ENCODE results near the gene SNTG2.

Gene SNTG2

DNA sequence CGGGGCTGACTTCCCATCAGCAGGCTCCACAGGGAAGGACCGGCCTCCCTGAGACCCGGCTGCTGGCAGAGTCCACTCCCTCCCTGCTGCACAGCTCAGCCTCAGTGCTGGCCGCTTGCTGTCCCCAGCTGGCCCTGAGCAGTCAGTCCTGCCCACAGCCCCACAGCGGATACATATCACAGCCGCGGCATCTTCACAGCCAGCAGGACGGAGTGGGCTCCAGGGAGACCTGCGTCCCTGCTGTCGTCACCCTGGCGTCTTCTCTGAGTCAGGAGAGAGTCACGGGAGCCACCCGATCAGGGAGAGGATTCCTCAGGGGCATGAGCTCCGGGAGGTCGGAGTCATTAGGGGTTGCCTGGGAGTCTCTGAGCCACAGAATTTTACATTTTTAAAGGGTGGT is 13.1 kb upstream of the SNTG2 start:
- no peak overlapping the region for H3K4me3 Mint-ChIP-seq
- H3K27ac Mint-ChIP-seq, result no peak overlapping the region
- no peaks in the 10 kb centered on the region for H3K27me3 Mint-ChIP-seq (ENCODE audit: low read depth)
- no peaks in the 10 kb centered on the region for H3K4me1 Mint-ChIP-seq (ENCODE audit: low read depth)
- DNase-seq (ENCODE audit: low spot score), result no peak
- H3K36me3 Mint-ChIP-seq (ENCODE audit: low read depth), result no peaks in the 10 kb centered on the region
- H3K9me3 Mint-ChIP-seq, result no peaks in the 10 kb centered on the region

- Mint-ChIP-seq H3K36me3 (ENCODE audit: low read depth) (no peaks in the 10 kb centered on the region), H3K4me1 (ENCODE audit: low read depth) (no peaks in the 10 kb centered on the region), H3K4me3 (no peak overlapping the region), H3K9me3 (no peaks in the 10 kb centered on the region), H3K27ac (no peak overlapping the region), H3K27me3 (ENCODE audit: low read depth) (no peaks in the 10 kb centered on the region)
- DNase-seq (ENCODE audit: low spot score), result no peak
Measured at GRCh38 chr2:938181-939005, 12.3 kb upstream of the SNTG2 start.

- Mint-ChIP-seq H3K9me3 (peaks cover 8% of the 10 kb centered on the region), H3K4me1 (ENCODE audit: low read depth) (no peaks in the 10 kb centered on the region), H3K27ac (no peak overlapping the region), H3K27me3 (ENCODE audit: low read depth) (peaks cover 5% of the 10 kb centered on the region), H3K4me3 (no peak overlapping the region), H3K36me3 (ENCODE audit: low read depth) (no peaks in the 10 kb centered on the region)
- DNase-seq (ENCODE audit: low spot score), result no peak
Measured at GRCh38 chr2:939936-940601, 10.6 kb upstream of the SNTG2 start.

DNA sequence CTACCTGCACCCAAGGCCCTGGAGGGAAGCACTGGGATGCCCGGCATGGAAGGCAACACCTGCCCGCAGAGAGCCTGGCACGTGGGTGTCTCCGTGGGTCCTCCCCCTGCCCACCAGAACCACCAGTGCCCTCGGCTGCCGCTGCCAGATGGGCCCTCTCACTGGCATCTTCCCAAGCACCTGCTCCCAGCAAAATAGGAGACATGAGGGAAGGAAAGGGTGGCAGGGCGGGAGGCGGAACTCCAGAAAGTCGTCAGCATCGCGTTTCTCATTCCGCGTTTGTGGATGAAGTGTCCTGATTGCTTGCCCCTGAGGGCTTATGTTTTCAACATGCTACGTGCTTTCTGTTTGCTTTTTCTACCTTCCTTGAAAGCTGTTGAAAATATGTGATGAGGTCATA is 8.8 kb upstream of the SNTG2 start:
- Mint-ChIP-seq H3K36me3 (ENCODE audit: low read depth) (no peaks in the 10 kb centered on the region), H3K4me3 (no peak overlapping the region), H3K4me1 (ENCODE audit: low read depth) (peaks cover 7% of the 10 kb centered on the region), H3K27me3 (ENCODE audit: low read depth) (peaks cover 8% of the 10 kb centered on the region), H3K9me3 (peaks cover 8% of the 10 kb centered on the region), H3K27ac (no peak overlapping the region)
- no peak for DNase-seq (ENCODE audit: low spot score)

DNA sequence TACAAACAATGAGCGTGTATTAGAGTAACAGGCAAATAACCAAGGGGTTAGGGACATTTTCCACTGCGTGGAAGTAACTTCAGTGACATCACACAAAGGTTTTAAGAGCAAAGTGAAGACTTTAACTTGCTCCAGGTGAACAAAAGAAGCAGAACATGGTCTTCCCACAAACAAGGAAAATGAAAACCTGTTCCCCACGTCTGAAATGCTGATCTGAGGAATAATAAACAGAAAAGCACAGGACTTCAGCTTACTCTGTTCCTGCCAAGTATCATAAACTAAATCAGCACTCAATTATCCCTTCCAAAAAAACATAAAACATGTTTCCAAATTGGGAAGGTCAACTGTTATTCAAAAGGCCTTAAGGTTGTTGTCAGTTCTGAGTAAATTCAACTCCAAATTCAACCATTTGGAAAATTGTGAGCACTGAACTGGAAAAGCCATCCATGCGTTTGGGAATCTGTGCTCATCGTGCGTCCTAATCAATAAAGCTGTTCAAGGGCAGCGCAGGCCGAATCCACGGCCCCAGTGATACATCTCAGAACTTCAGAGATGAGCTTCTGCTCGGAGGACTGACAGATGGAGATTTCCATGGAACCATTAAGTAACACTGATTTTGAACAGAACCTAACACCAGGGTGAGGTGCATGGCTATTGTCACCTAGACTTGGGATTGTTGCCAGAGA is 7.7 kb upstream of the SNTG2 start:
- no peak overlapping the region for H3K4me3 Mint-ChIP-seq
- no peaks in the 10 kb centered on the region for H3K36me3 Mint-ChIP-seq (ENCODE audit: low read depth)
- H3K27ac Mint-ChIP-seq, result no peak overlapping the region
- H3K4me1 Mint-ChIP-seq (ENCODE audit: low read depth), result peaks cover 7% of the 10 kb centered on the region
- DNase-seq (ENCODE audit: low spot score), result no peak
- peaks cover 9% of the 10 kb centered on the region for H3K27me3 Mint-ChIP-seq (ENCODE audit: low read depth)
- peaks cover 8% of the 10 kb centered on the region for H3K9me3 Mint-ChIP-seq

DNA sequence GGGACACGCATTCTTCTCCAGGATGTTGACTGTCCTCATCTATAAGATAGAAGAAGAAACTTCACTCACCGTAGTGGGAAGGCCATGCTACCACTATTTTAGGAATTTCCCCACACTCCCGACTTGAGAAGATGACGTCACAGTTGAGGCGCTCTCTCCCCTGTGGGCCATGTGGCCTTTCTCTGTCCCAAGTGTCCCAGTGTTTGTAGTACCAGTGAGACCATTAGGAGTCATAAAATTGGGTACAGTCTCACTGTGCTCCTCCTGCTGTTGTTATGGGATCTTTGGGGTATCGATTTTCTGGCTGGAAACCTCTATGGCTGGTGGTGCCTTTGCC is 7.2 kb upstream of the SNTG2 start:
- H3K27ac Mint-ChIP-seq, result no peak overlapping the region
- no peak for DNase-seq (ENCODE audit: low spot score)
- H3K4me3 Mint-ChIP-seq, result no peak overlapping the region
- peaks cover 8% of the 10 kb centered on the region for H3K9me3 Mint-ChIP-seq
- H3K4me1 Mint-ChIP-seq (ENCODE audit: low read depth), result peaks cover 7% of the 10 kb centered on the region
- peaks cover 12% of the 10 kb centered on the region for H3K27me3 Mint-ChIP-seq (ENCODE audit: low read depth)
- no peaks in the 10 kb centered on the region for H3K36me3 Mint-ChIP-seq (ENCODE audit: low read depth)

GRCh38 chr2:943821-944220 is 6.8 kb upstream of the SNTG2 start:
- peaks cover 7% of the 10 kb centered on the region for H3K4me1 Mint-ChIP-seq (ENCODE audit: low read depth)
- H3K27me3 Mint-ChIP-seq (ENCODE audit: low read depth), result peaks cover 15% of the 10 kb centered on the region
- H3K27ac Mint-ChIP-seq, result no peak overlapping the region
- no peak for DNase-seq (ENCODE audit: low spot score)
- peaks cover 8% of the 10 kb centered on the region for H3K9me3 Mint-ChIP-seq
- H3K4me3 Mint-ChIP-seq, result no peak overlapping the region
- no peaks in the 10 kb centered on the region for H3K36me3 Mint-ChIP-seq (ENCODE audit: low read depth)

- peaks cover 8% of the 10 kb centered on the region for H3K9me3 Mint-ChIP-seq
- H3K27me3 Mint-ChIP-seq (ENCODE audit: low read depth), result peaks cover 23% of the 10 kb centered on the region
- no peak overlapping the region for H3K27ac Mint-ChIP-seq
- no peaks in the 10 kb centered on the region for H3K36me3 Mint-ChIP-seq (ENCODE audit: low read depth)
- H3K4me3 Mint-ChIP-seq, result no peak overlapping the region
- peaks cover 12% of the 10 kb centered on the region for H3K4me1 Mint-ChIP-seq (ENCODE audit: low read depth)
- no peak for DNase-seq (ENCODE audit: low spot score)
Measured at GRCh38 chr2:944693-945092, 6.0 kb upstream of the SNTG2 start.

- Mint-ChIP-seq H3K4me3 (no peak overlapping the region), H3K27ac (no peak overlapping the region), H3K4me1 (ENCODE audit: low read depth) (peaks cover 12% of the 10 kb centered on the region), H3K9me3 (peaks cover 8% of the 10 kb centered on the region), H3K27me3 (ENCODE audit: low read depth) (peaks cover 26% of the 10 kb centered on the region), H3K36me3 (ENCODE audit: low read depth) (no peaks in the 10 kb centered on the region)
- no peak for DNase-seq (ENCODE audit: low spot score)
Measured at GRCh38 chr2:945104-945503, 5.5 kb upstream of the SNTG2 start.

DNA sequence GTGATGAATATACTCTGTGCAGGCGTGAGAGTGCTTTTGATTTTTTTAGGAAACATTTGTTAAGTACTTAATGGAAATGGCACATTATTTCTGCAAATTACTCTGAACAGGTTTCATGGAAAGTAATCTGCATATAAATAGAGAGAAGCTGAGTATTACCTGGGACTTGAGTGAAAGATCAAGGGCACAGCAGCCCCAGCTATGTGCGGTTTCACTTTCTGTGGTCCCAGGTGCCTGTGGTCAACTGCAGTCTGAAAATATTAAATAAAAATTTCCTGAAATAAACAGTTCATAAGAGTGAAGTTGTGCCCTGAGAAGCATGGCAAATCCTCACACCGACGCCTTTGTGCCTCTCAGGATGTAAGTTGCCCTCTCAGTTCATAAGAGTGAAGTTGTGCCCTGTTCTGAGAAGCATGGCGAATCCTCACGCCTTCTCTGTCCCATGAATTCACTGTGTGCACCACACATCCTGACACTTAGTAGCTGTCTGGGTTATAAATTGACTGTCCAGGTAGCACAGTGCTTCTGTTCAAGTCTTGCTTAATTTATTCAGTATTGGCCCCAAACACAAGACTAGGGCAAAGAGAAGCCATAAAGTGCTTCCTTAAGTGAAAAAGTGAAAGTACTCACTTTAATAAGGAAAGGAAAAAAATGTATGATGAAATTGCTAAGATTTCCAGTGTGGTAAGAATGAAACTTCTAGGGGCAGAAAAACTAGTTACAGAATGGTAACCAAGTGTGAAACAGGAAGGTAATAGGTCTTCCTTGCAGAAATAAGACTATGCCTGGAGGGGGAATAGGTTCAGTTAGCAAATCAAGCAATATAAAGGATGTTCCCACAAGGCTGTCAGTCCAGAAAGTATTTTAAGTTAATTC is 4.3 kb upstream of the SNTG2 start:
- Mint-ChIP-seq H3K36me3 (ENCODE audit: low read depth) (no peaks in the 10 kb centered on the region), H3K9me3 (peaks cover 8% of the 10 kb centered on the region), H3K4me1 (ENCODE audit: low read depth) (peaks cover 12% of the 10 kb centered on the region), H3K27ac (no peak overlapping the region), H3K4me3 (peak overlapping the region; percentile 45), H3K27me3 (ENCODE audit: low read depth) (peaks cover 30% of the 10 kb centered on the region)
- no peak for DNase-seq (ENCODE audit: low spot score)

DNA sequence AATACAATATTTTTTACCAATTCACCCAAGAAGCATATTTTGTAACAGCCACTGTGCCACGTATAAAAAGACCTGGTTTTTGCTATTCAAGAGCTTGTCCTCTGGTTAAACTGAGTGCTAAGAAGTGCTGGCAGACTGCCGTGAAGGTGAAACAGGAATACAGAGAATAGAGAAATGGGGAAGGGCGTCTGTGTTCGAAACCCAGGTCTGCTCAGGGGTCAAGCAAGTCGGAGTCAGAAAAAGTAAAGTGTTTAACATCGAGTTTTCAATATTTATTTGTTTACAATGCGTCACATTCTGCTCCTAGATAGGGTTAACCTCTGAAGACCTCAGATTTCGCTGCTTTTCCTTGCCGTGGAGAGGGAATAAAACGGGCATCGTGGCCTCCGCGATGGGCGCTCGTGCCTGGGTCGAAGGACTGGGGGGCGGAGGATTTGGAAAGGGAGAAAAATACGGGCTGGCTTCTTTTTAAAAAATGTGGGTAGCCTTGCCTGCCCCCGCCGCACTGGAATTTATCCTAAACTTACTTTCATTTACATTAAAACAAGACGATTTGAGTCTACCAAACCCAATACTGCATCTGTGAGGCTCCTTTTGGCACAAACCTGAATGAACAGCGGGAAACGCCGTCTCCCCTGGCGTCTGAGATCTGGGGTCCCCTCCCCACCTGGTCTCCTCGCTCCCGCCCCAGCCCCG is 1.1 kb upstream of the SNTG2 start:
- Mint-ChIP-seq H3K36me3 (ENCODE audit: low read depth) (no peaks in the 10 kb centered on the region), H3K27ac (no peak overlapping the region), H3K4me3 (peak overlapping the region; percentile 59), H3K4me1 (ENCODE audit: low read depth) (peaks cover 12% of the 10 kb centered on the region), H3K9me3 (peaks cover 4% of the 10 kb centered on the region), H3K27me3 (ENCODE audit: low read depth) (peaks cover 56% of the 10 kb centered on the region)
- DNase-seq (ENCODE audit: low spot score), result no peak

DNA sequence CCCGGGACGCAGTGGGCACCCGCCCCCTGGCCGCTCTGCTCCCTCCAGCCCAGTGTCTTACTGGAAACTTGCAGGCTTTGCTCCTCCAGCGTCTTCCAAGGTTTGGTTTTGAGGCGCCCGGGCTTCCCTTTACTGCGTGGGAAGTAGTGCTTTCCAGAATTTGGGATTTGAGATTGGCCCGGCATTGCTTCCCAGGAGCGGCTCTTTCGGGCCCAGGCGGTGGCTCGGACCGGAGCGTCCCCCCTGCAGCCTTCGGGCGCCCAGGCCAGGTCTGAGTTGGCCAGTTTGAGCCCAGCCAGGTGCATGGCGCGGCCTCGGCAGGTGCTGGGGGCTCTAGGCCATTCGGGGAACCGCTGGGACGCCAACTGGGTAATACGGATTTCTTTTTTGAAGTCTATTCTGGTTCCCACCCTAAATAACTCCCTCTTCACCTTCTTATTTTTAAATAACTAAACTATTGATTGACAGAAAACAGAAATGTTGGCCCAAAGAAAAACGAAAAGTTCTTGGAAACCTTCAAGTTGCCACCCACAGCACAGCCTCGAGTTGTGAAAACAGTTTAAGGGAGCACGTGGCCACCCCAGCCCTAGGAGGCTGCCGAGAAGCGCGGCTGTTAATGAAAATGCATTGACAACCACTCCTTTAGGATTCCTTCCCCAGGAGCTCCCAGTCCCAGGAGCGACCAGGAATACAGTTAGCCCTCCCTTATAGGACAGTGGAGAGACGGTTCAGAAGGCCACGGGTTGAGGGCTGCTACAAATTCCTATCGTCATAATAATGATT is 766 bp downstream of the SNTG2 start:
- peaks cover 54% of the 10 kb centered on the region for H3K27me3 Mint-ChIP-seq (ENCODE audit: low read depth)
- H3K4me1 Mint-ChIP-seq (ENCODE audit: low read depth), result peaks cover 8% of the 10 kb centered on the region
- H3K4me3 Mint-ChIP-seq, result peak overlapping the region; percentile 71
- H3K36me3 Mint-ChIP-seq (ENCODE audit: low read depth), result no peaks in the 10 kb centered on the region
- no peak overlapping the region for H3K27ac Mint-ChIP-seq
- no peaks in the 10 kb centered on the region for H3K9me3 Mint-ChIP-seq
- no peak for DNase-seq (ENCODE audit: low spot score)

GRCh38 chr2:953408-953807 is 2.8 kb downstream of the SNTG2 start:
- Mint-ChIP-seq H3K36me3 (ENCODE audit: low read depth) (no peaks in the 10 kb centered on the region), H3K4me1 (ENCODE audit: low read depth) (peaks cover 5% of the 10 kb centered on the region), H3K9me3 (no peaks in the 10 kb centered on the region), H3K4me3 (no peak overlapping the region), H3K27ac (no peak overlapping the region), H3K27me3 (ENCODE audit: low read depth) (peaks cover 56% of the 10 kb centered on the region)
- no peak for DNase-seq (ENCODE audit: low spot score)
